Upper lobe of left lung (tissue), 6 donors: ENCODE measurements around the gene PDE4B. TPM values are rescaled to one million over a fixed set of nuclear protein-coding genes. Genes with fewer than 3 reads are reported as not detected.

Experiments used
- ATAC-seq, 2 donors: fragments of 200-7000 bp; cut with Tn5 transposase; one replicate each; pipeline ENCODE4 v1.9.1; 2022; ENCODE audit warnings: mild to moderate bottlenecking in 2 of 2, moderate library complexity in 2 of 2; ENCODE audit not compliant: low FRiP score in 2 of 2
- DNase-seq, 2 donors: peaks; one replicate each; pipeline ENCODE4 v3.0.0-alpha.2; 2019 to 2020
- H3K27ac ChIP-seq, 4 donors: fragments of 200-600 bp; sonication (generic); one replicate each; pipeline ENCODE4 v1.5.1; 2016 to 2019
- H3K27me3 ChIP-seq, 4 donors: fragments of 200-600 bp; sonication (generic); one replicate each; pipeline ENCODE4 v1.5.1; 2017 to 2019
- H3K36me3 ChIP-seq, 4 donors: fragments of 200-600 bp; sonication (generic); one replicate each; pipeline ENCODE4 v1.5.1; 2016 to 2019
- H3K4me1 ChIP-seq, 4 donors: fragments of 200-600 bp; sonication (generic); one replicate each; pipeline ENCODE4 v1.5.1; 2018 to 2019
- H3K4me3 ChIP-seq, 4 donors: fragments of 200-600 bp; sonication (generic); one replicate each; pipeline ENCODE4 v1.5.1; 2017 to 2019; ENCODE audit warnings: mild to moderate bottlenecking in 2 of 4, moderate library complexity in 1 of 4
- H3K9me3 ChIP-seq, 4 donors: fragments of 200-600 bp; sonication (generic); one replicate each; pipeline ENCODE4 v1.5.1; 2018 to 2019
- CTCF ChIP-seq, 6 experiments: fragments of 450-650 bp in 4 of 6; fragments of 200-600 bp in 2 of 6; sonication (generic) in 2 of 6; IDR thresholded peaks; one replicate each; pipeline ENCODE4 v1.5.1; 2016 to 2019; ENCODE audit warnings: antibody characterized with exemption in 6 of 6
- EP300 ChIP-seq, 4 donors: sonication (generic); formaldehyde crosslinking; IDR thresholded peaks; one replicate each; pipeline ENCODE4 v1.5.1; 2017; ENCODE audit warnings: antibody characterized with exemption in 4 of 4, control low read depth in 2 of 4
- POLR2A ChIP-seq, 4 donors: fragments of 450-650 bp; IDR thresholded peaks; one replicate each; pipeline ENCODE4 v1.5.1; 2016 to 2017; ENCODE audit warnings: antibody characterized with exemption in 4 of 4, mild to moderate bottlenecking in 2 of 4
- POLR2AphosphoS5 ChIP-seq, 2 donors: sonication (generic); formaldehyde crosslinking; IDR thresholded peaks; one replicate each; pipeline ENCODE4 v1.5.1; 2017; ENCODE audit warnings: antibody characterized with exemption in 2 of 2
- WGBS, 2 donors: methylation state at CpG; one replicate each; pipeline ENCODE4 v1.1.5; 2017 to 2018; 5-methylcytosine and 5-hydroxymethylcytosine counted together
- total RNA-seq, 6 donors: library from RNA; depleted of rRNA in 4 of 6; stranded (reverse); fragments of >200 nt in 4 of 6; gene quantifications; one replicate each; pipeline versions ENCODE4 v1.1.0 to v1.2.1, GENCODE V29; 2016 to 2021
- donor health status: DM: no; HTN: no; CAD: no; lungs with moderate emphysema.
- donor health status: DM: no; HTN: yes; CAD: no; lungs with severe emphysema.

Gene PDE4B
- total RNA-seq, 6 donors from 2014 or later, result 8.1 to 61.6 (median 15.9) TPM

GRCh38 chr1:66353257-66353656, 560.6 kb downstream of the PDE4B start:
- TF ChIP-seq POLR2A (IDR thresholded peaks at IDR 0.05) (no peak), POLR2AphosphoS5 (IDR thresholded peaks at IDR 0.05) (no peak), CTCF (IDR thresholded peaks at IDR 0.05) (no peak), EP300 (IDR thresholded peaks at IDR 0.05) (no peak)
- Histone ChIP-seq H3K36me3 (peaks cover 0 to 9% (median 0%) of the 10 kb centered on the region in 4 donors), H3K4me1 (peaks cover 22 to 53% (median 50%) of the 10 kb centered on the region in 4 donors), H3K4me3 (no peak overlapping the region), H3K9me3 (no peaks in the 10 kb centered on the region), H3K27me3 (no peaks in the 10 kb centered on the region), H3K27ac (peak overlapping the region in 2 of 4 donors; percentile 32 to 40)
- DNase-seq, result no peak
- no peak for ATAC-seq
- 57 to 89% methylated on average over 5 of the region's 5 CpGs for WGBS, 2 donors

- Histone ChIP-seq H3K4me1 (peaks cover 24 to 52% (median 44%) of the 10 kb centered on the region in 4 donors), H3K27ac (peak overlapping the region in 1 of 4 donors; percentile 42), H3K4me3 (peak overlapping the region in 1 of 4 donors; percentile 11), H3K9me3 (no peaks in the 10 kb centered on the region), H3K27me3 (no peaks in the 10 kb centered on the region), H3K36me3 (peaks cover 0 to 9% (median 0%) of the 10 kb centered on the region in 4 donors)
- 36 to 44% methylated on average over 5 of the region's 5 CpGs for WGBS, 2 donors
- no peak for DNase-seq
- TF ChIP-seq POLR2AphosphoS5 (IDR thresholded peaks at IDR 0.05) (no peak), EP300 (IDR thresholded peaks at IDR 0.05) (no peak), POLR2A (IDR thresholded peaks at IDR 0.05) (no peak), CTCF (IDR thresholded peaks at IDR 0.05) (no peak)
- peak in 1 of 2 donors; percentile 23 for ATAC-seq
Observed at GRCh38 chr1:66354311-66355201, 561.9 kb downstream of the PDE4B start.

GRCh38 chr1:66355756-66356155, 563.1 kb downstream of the PDE4B start:
- Histone ChIP-seq H3K4me3 (no peak overlapping the region), H3K27me3 (no peaks in the 10 kb centered on the region), H3K9me3 (no peaks in the 10 kb centered on the region), H3K27ac (no peak overlapping the region), H3K36me3 (peaks cover 0 to 9% (median 0%) of the 10 kb centered on the region in 4 donors), H3K4me1 (peaks cover 21 to 51% (median 43%) of the 10 kb centered on the region in 4 donors)
- ATAC-seq (no peak), DNase-seq (no peak)
- WGBS, 2 donors, result 75 to 81% methylated on average over 1 of the region's 1 CpG
- no peak for TF ChIP-seq POLR2A (IDR thresholded peaks at IDR 0.05)
- no peak for TF ChIP-seq POLR2AphosphoS5 (IDR thresholded peaks at IDR 0.05)
- no peak for TF ChIP-seq CTCF (IDR thresholded peaks at IDR 0.05)
- TF ChIP-seq EP300 (IDR thresholded peaks at IDR 0.05), result no peak

GRCh38 chr1:66356605-66357004, 563.9 kb downstream of the PDE4B start:
- Histone ChIP-seq H3K4me3 (no peak overlapping the region), H3K9me3 (no peaks in the 10 kb centered on the region), H3K27ac (no peak overlapping the region), H3K36me3 (peaks cover 0 to 9% (median under 1%) of the 10 kb centered on the region in 4 donors), H3K27me3 (no peaks in the 10 kb centered on the region), H3K4me1 (peaks cover 21 to 43% (median 35%) of the 10 kb centered on the region in 4 donors)
- ATAC-seq, result no peak
- WGBS, 2 donors, result 81 to 85% methylated on average over 2 of the region's 2 CpGs
- TF ChIP-seq EP300 (IDR thresholded peaks at IDR 0.05) (no peak), CTCF (IDR thresholded peaks at IDR 0.05) (no peak), POLR2A (IDR thresholded peaks at IDR 0.05) (no peak), POLR2AphosphoS5 (IDR thresholded peaks at IDR 0.05) (no peak)
- DNase-seq, result no peak
